ENCODE measurements around the gene ABCB8. TPM values are rescaled to one million over a fixed set of nuclear protein-coding genes. Genes with fewer than 3 reads are reported as not detected.

Gene ABCB8
- total and polyA plus RNA-seq, 2 of the 4 experiments (the other 2 are of a cell fraction) = 16.3 to 26.8 TPM

DNA sequence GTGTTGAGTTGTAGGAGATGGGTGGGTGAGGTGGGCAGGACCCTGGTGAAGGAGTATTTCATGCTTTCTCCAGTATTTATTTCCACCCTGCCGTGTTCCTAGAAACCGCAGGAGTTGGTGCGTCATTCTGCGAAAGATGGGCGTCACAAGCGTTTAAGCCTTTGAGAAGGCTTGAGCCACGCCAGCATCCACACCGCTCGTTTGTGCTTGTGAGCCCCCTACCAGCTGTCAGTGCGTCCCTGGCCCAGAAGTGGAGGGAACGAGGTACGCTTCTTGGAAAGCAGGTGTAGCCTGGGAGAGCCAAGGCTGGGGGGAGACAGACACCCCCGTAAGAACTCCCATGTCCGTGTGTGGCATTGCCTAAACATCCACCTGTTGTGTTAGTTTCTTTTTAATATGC is 63.7 kb downstream of the ABCB8 start:
- H3K9ac ChIP-seq (ENCODE audit: low read depth, low read length) = no peak overlapping the region
- BruUV-seq (replicated peaks) = no TSS peak
- H2AFZ ChIP-seq (replicated peaks; ENCODE audit: low read length, poor library complexity) = no peak overlapping the region
- dilution Hi-C loops (cut with HindIII; ENCODE audit: low sequenced_read_pairs, unreplicated experiment) = no loop called here
- peaks cover 15% of the 10 kb centered on the region for H3K9me1 ChIP-seq (ENCODE audit: insufficient read depth, low read length)
- no peak overlapping the region for H2BK5ac ChIP-seq (ENCODE audit: low read depth, low read length, poor library complexity, severe bottlenecking)
- in situ Hi-C loops (cut with MboI; ENCODE audit: low sequenced_read_pairs) = no loop called here
- H3K23ac ChIP-seq (ENCODE audit: low read depth, low read length) = no peak overlapping the region
- DNase-seq = no peak
- no peak overlapping the region for H2BK15ac ChIP-seq (ENCODE audit: low read depth, low read length)
- no peaks in the 10 kb centered on the region for H3K9me3 ChIP-seq (ENCODE audit: control insufficient read depth, insufficient read depth, low read length)
- intact Hi-C loops (cut with micrococcal nuclease) = no loop called here
- H4K8ac ChIP-seq (ENCODE audit: low read depth in 2 of 2, low read length in 2 of 2) = no peak overlapping the region
- H3K4me1 ChIP-seq (ENCODE audit: control insufficient read depth, insufficient read depth, low read length) = peaks cover 24% of the 10 kb centered on the region
- no peak overlapping the region for H3K4ac ChIP-seq (ENCODE audit: low read depth, low read length)
- TF ChIP-seq RAD21 (IDR thresholded peaks at IDR 0.05; ENCODE audit: low read length) (no peak), MXI1 (IDR thresholded peaks at IDR 0.05; ENCODE audit: borderline replicate concordance, low read depth, low read length) (no peak), MAFK (IDR thresholded peaks at IDR 0.05; ENCODE audit: low read depth, low read length) (no peak), CHD1 (IDR thresholded peaks at IDR 0.05; ENCODE audit: low read depth, low read length) (no peak), SMC3 (IDR thresholded peaks at IDR 0.05; ENCODE audit: low read depth, low read length) (no peak), FOS (IDR thresholded peaks at IDR 0.05; ENCODE audit: low read depth, low read length) (no peak), MAZ (IDR thresholded peaks at IDR 0.05; ENCODE audit: borderline replicate concordance, low read depth, low read length) (no peak), CEBPB (IDR thresholded peaks at IDR 0.05; ENCODE audit: low read depth, low read length) (no peak), POLR2A (IDR thresholded peaks at IDR 0.05; ENCODE audit: low read depth, low read length) (no peak), NFE2L2 (IDR thresholded peaks at IDR 0.05; ENCODE audit: low read depth, low read length) (no peak), RFX5 (IDR thresholded peaks at IDR 0.05; ENCODE audit: low read depth, low read length) (no peak), BHLHE40 (IDR thresholded peaks at IDR 0.05; ENCODE audit: low read depth, low read length) (no peak), RCOR1 (IDR thresholded peaks at IDR 0.05; ENCODE audit: insufficient replicate concordance, low read length) (no peak)
- TF ChIP-seq, protein P1, sequence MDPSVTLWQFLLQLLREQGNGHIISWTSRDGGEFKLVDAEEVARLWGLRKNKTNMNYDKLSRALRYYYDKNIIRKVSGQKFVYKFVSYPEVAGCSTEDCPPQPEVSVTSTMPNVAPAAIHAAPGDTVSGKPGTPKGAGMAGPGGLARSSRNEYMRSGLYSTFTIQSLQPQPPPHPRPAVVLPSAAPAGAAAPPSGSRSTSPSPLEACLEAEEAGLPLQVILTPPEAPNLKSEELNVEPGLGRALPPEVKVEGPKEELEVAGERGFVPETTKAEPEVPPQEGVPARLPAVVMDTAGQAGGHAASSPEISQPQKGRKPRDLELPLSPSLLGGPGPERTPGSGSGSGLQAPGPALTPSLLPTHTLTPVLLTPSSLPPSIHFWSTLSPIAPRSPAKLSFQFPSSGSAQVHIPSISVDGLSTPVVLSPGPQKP (IDR thresholded peaks at IDR 0.05; ENCODE audit: borderline replicate concordance, low read depth, low read length) = no peak
- TF ChIP-seq, protein P2, sequence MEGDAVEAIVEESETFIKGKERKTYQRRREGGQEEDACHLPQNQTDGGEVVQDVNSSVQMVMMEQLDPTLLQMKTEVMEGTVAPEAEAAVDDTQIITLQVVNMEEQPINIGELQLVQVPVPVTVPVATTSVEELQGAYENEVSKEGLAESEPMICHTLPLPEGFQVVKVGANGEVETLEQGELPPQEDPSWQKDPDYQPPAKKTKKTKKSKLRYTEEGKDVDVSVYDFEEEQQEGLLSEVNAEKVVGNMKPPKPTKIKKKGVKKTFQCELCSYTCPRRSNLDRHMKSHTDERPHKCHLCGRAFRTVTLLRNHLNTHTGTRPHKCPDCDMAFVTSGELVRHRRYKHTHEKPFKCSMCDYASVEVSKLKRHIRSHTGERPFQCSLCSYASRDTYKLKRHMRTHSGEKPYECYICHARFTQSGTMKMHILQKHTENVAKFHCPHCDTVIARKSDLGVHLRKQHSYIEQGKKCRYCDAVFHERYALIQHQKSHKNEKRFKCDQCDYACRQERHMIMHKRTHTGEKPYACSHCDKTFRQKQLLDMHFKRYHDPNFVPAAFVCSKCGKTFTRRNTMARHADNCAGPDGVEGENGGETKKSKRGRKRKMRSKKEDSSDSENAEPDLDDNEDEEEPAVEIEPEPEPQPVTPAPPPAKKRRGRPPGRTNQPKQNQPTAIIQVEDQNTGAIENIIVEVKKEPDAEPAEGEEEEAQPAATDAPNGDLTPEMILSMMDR (conservative IDR thresholded peaks at IDR 0.05; ENCODE audit: low read depth, low read length) = no peak
- TF ChIP-seq, protein P3, sequence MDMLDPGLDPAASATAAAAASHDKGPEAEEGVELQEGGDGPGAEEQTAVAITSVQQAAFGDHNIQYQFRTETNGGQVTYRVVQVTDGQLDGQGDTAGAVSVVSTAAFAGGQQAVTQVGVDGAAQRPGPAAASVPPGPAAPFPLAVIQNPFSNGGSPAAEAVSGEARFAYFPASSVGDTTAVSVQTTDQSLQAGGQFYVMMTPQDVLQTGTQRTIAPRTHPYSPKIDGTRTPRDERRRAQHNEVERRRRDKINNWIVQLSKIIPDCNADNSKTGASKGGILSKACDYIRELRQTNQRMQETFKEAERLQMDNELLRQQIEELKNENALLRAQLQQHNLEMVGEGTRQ (IDR thresholded peaks at IDR 0.05; ENCODE audit: low read depth, low read length) = no peak
- CTCF ChIA-PET = interaction anchor here (1.9 kb wide), 1 partner anchor 16 kb away, joined by 5 read pairs; no protein-coding TSS in a partner anchor
- H3K14ac ChIP-seq (replicated peaks; ENCODE audit: low read depth, low read length) = no peak overlapping the region
- H3K27ac ChIP-seq (ENCODE audit: insufficient read depth, low read length) = no peak overlapping the region
- H2AK9ac ChIP-seq (replicated peaks; ENCODE audit: low read depth, low read length, poor library complexity) = peak overlapping the region; percentile 31
- no peaks in the 10 kb centered on the region for H3K27me3 ChIP-seq (ENCODE audit: control insufficient read depth, insufficient read depth, low read length)
- H3K36me3 ChIP-seq (ENCODE audit: control insufficient read depth, insufficient read depth, low read length) = peaks cover 11% of the 10 kb centered on the region; the same call in 1 of the 2 replicates
- H3K18ac ChIP-seq (ENCODE audit: low read depth, low read length) = no peak overlapping the region
- 89% methylated on average over 11 of the region's 14 CpGs; no CpG with 5 or more reads in 1 of the 2 experiments for WGBS, 2 experiments (ENCODE audit: extremely low coverage in 2 of 2, insufficient read length in 1 of 2)
- H2AK5ac ChIP-seq (ENCODE audit: low read depth, low read length) = no peak overlapping the region
- no peak overlapping the region for H4K91ac ChIP-seq (ENCODE audit: insufficient read depth, low read depth, low read length)
- H2BK120ac ChIP-seq (ENCODE audit: low read depth, low read length) = no peak overlapping the region
- peaks cover 4 to 83% of the 10 kb centered on the region in 2 experiments; a peak in 2 of 4 replicates for H3K79me1 ChIP-seq (ENCODE audit: low read depth in 1 of 2, low read length in 2 of 2)
- no peak overlapping the region for H4K5ac ChIP-seq (ENCODE audit: low read depth, low read length)
- ATAC-seq (ENCODE audit: low read depth) = no peak
- H3K4me2 ChIP-seq (ENCODE audit: low read depth, low read length) = no peak overlapping the region
- H4K20me1 ChIP-seq (ENCODE audit: insufficient read depth, low read length) = peaks cover 92% of the 10 kb centered on the region
- no peak overlapping the region for H3K56ac ChIP-seq (ENCODE audit: extremely low read depth, insufficient read depth, low read length)
- POLR2A ChIA-PET (ENCODE audit: unreplicated experiment) = no interaction called here
- H2BK20ac ChIP-seq (ENCODE audit: low read depth, low read length) = no peak overlapping the region
- H3K4me3 ChIP-seq (ENCODE audit: insufficient read depth, low read depth, low read length) = no peak overlapping the region
